A549 (cell line): Measurements from ENCODE around the gene LBHD1. TPM values are rescaled to one million over a fixed set of nuclear protein-coding genes. Genes with fewer than 3 reads are reported as not detected.

Source experiments
- ATAC-seq, 2 experiments: fragments of 200-7000 bp in 1 of 2; fragments of >200 bp in 1 of 2; cut with Nextera tagmentation in 1 of 2; cut with Tn5 transposase in 1 of 2; 3 replicates each; pipeline versions ENCODE4 v1.8.0 to v1.9.1; 2018 to 2020; ENCODE audit warnings: mild to moderate bottlenecking in 1 of 2, moderate library complexity in 1 of 2
- CTCF ChIA-PET: fragments of 300-600 bp; sonication (Branson Sonifier 250); formaldehyde crosslinking; extraction: SDS; loops from one replicate; lab custom pipeline; 2021; ENCODE audit warnings: antibody characterized with exemption, inconsistent platforms; lab: Yijun Ruan, JAX
- POLR2A ChIA-PET: fragments of 350-600 bp; formaldehyde crosslinking; extraction: SDS; loops from one replicate; lab custom pipeline; 2021; ENCODE audit warnings: antibody characterized with exemption, inconsistent platforms; lab: Yijun Ruan, JAX
- DNase-seq, 2 experiments: peaks; one replicate each; pipeline versions ENCODE4 v3.0.0 to v3.0.0-alpha.2; 2011 to 2016; ENCODE audit warnings: low read depth in 1 of 2, low spot score in 1 of 2
- FAIRE-seq: peaks from 2 replicates; lab custom pipeline; 2011; peaks lifted over from hg19 to GRCh38; lab: Jason Lieb, UNC
- H3K27ac ChIP-seq, 2 experiments: fragments of >200 bp; sonication (Bioruptor Twin); formaldehyde crosslinking; 3 replicates each; pipeline ENCODE4 v1.5.1; 2016 to 2017
- H3K4me1 ChIP-seq: fragments of >200 bp; sonication (Bioruptor Twin); formaldehyde crosslinking; 3 replicates; pipeline ENCODE4 v1.6.1; 2016
- H3K4me2 ChIP-seq: fragments of >200 bp; sonication (Bioruptor Twin); formaldehyde crosslinking; 3 replicates; pipeline ENCODE4 v1.6.1; 2016
- H3K4me3 ChIP-seq: fragments of >200 bp; sonication (Bioruptor Twin); formaldehyde crosslinking; 3 replicates; pipeline ENCODE4 v1.5.1; 2016
- H3K9me3 ChIP-seq: fragments of >200 bp; sonication (Bioruptor Twin); formaldehyde crosslinking; 3 replicates; pipeline ENCODE4 v1.6.1; 2016
- BHLHE40 ChIP-seq: IDR thresholded peaks from 2 replicates; pipeline ENCODE4 v1.6.1; 2012; ENCODE audit warnings: low read depth, low read length, inconsistent platforms
- CBX2 ChIP-seq: fragments of 200-600 bp; sonication (generic); IDR thresholded peaks from 2 replicates; pipeline ENCODE4 v1.6.1; 2016; ENCODE audit warnings: low read depth, mild to moderate bottlenecking, borderline replicate concordance
- CEBPB ChIP-seq, 2 experiments: fragments of >200 bp in 1 of 2; sonication (Bioruptor Twin) in 1 of 2; formaldehyde crosslinking in 1 of 2; IDR thresholded peaks; 2 replicates each; pipeline ENCODE4 v1.6.1; 2012 to 2016
- CHD4 ChIP-seq: fragments of 200-600 bp; sonication (generic); IDR thresholded peaks from 2 replicates; pipeline ENCODE4 v1.6.1; 2016; ENCODE audit warnings: antibody characterized with exemption, mild to moderate bottlenecking, borderline replicate concordance
- CTCF ChIP-seq: fragments of >200 bp; sonication (Bioruptor Twin); formaldehyde crosslinking; IDR thresholded peaks from 3 replicates; pipeline ENCODE4 v1.5.1; 2016
- E2F6 ChIP-seq: IDR thresholded peaks from 2 replicates; pipeline ENCODE4 v1.6.1; 2012; ENCODE audit warnings: low read depth, borderline replicate concordance
- EHMT2 ChIP-seq: fragments of 200-600 bp; sonication (generic); IDR thresholded peaks from 2 replicates; pipeline ENCODE4 v1.6.1; 2016; ENCODE audit warnings: antibody characterized with exemption, low read depth, mild to moderate bottlenecking, moderate library complexity
- ELK1 ChIP-seq: fragments of 150-350 bp; IDR thresholded peaks from 2 replicates; pipeline ENCODE4 v1.6.1; 2014; ENCODE audit warnings: low read depth, mild to moderate bottlenecking, low read length
- JUNB ChIP-seq: fragments of >200 bp; sonication (Bioruptor Twin); formaldehyde crosslinking; IDR thresholded peaks from 2 replicates; pipeline ENCODE4 v1.6.1; 2016
- MAZ ChIP-seq: fragments of 150-350 bp; IDR thresholded peaks from 2 replicates; pipeline ENCODE4 v1.6.1; 2014; ENCODE audit warnings: antibody characterized with exemption, low read depth, low read length, borderline replicate concordance
- NFE2L2 ChIP-seq: fragments of 150-350 bp; conservative IDR thresholded peaks from 2 replicates; pipeline ENCODE4 v1.6.1; 2014; ENCODE audit warnings: low read length
- NPAS2 ChIP-seq: fragments of 250-450 bp; sonication (Bioruptor Pico); IDR thresholded peaks from 2 replicates; pipeline ENCODE4 v1.8.0; 2022; ENCODE audit warnings: mild to moderate bottlenecking, moderate library complexity, borderline replicate concordance
- NR3C1 ChIP-seq: fragments of >200 bp; sonication (Bioruptor Twin); formaldehyde crosslinking; IDR thresholded peaks from 3 replicates; pipeline ENCODE4 v1.6.1; 2017
- PBX3 ChIP-seq: IDR thresholded peaks from 2 replicates; pipeline ENCODE4 v1.6.1; 2012
- POLR2A ChIP-seq: IDR thresholded peaks from 2 replicates; pipeline ENCODE4 v1.6.1; 2012; ENCODE audit warnings: mild to moderate bottlenecking, low read length
- POLR2AphosphoS2 ChIP-seq: conservative IDR thresholded peaks from 2 replicates; pipeline ENCODE4 v1.6.1; 2012; ENCODE audit warnings: low read length, improper control_type of control experiment, inconsistent platforms
- RAD21 ChIP-seq, 2 experiments: fragments of >200 bp in 1 of 2; sonication (Bioruptor Twin) in 1 of 2; formaldehyde crosslinking in 1 of 2; IDR thresholded peaks in 1 of 2; conservative IDR thresholded peaks in 1 of 2; 2 replicates in 1 of 2; 3 replicates in 1 of 2; pipeline ENCODE4 v1.6.1; 2012 to 2018; ENCODE audit warnings: inconsistent platforms in 1 of 2
- RFX5 ChIP-seq: fragments of 450-650 bp; IDR thresholded peaks from 2 replicates; pipeline ENCODE4 v1.7.1; 2014; ENCODE audit warnings: antibody characterized with exemption, mild to moderate bottlenecking, moderate library complexity
- TFCP2L1 ChIP-seq: fragments of 250-450 bp; sonication (Bioruptor Pico); IDR thresholded peaks from 2 replicates; pipeline ENCODE4 v1.5.0; 2021; ENCODE audit warnings: mild to moderate bottlenecking
- ZSCAN20 ChIP-seq: fragments of 250-450 bp; sonication (Bioruptor Pico); IDR thresholded peaks from 2 replicates; pipeline ENCODE4 v1.8.0; 2022; ENCODE audit warnings: mild to moderate bottlenecking, moderate library complexity
- WGBS: methylation state at CpG from one replicate; pipeline ENCODE4 v1.1.6; 2017; ENCODE audit errors: missing lambda C conversion rate; 5-methylcytosine and 5-hydroxymethylcytosine counted together
- polyA plus RNA-seq, 4 experiments: library from polyadenylated mRNA; depleted of rRNA in 3 of 4; stranded (reverse); fragments of >200 nt; fragmentation: RNase III in 1 of 4; extraction: RNeasy Plus Mini Kit Qiagen cat#74134 plus additional on column Dnase treatment in 1 of 4; gene quantifications; 2 replicates in 3 of 4; 3 replicates in 1 of 4; pipeline ENCODE4 v1.2.3, GENCODE V29; 2011 to 2017

Gene LBHD1
- polyA plus RNA-seq, 2 of the 4 experiments (the other 2 are of a cell fraction), result 4.1 to 6.8 TPM

- no peak for FAIRE-seq
- peak overlapping the region; percentile 67 for H3K4me2 ChIP-seq
- H3K4me1 ChIP-seq, result peaks cover 49% of the 10 kb centered on the region
- no peaks in the 10 kb centered on the region for H3K9me3 ChIP-seq
- H3K4me3 ChIP-seq, result no peak overlapping the region
- ChIA-PET POLR2A (interaction anchor here (3.5 to 3.6 kb wide), 2 partner anchors 15 to 41 kb away, joined by 15 to 28 read pairs; partner anchors contain the start of genes HNRNPUL2, TTC9C and ZBTB3), CTCF (interaction anchor here (1.0 to 1.6 kb wide), 3 partner anchors 11 to 74 kb away, joined by 3 to 8 read pairs (median 3); partner anchors contain the start of gene HNRNPUL2)
- no peak for TF ChIP-seq NPAS2 (CRISPR knock-in tag)
- no peak for TF ChIP-seq ZSCAN20 (CRISPR knock-in tag)
- TF ChIP-seq E2F6, result no peak
- TF ChIP-seq CTCF, result no peak
- TF ChIP-seq, all 56 proteins: peak for 0
- DNase-seq, result no peak
- H3K27ac ChIP-seq, result peak overlapping the region; percentile 6 to 80; a peak in 3 of 6 replicates
- ATAC-seq, result no peak
- WGBS, result 90% methylated on average over 6 of the region's 6 CpGs
Measured at GRCh38 chr11:62712276-62712812, 40.3 kb upstream of the LBHD1 start.

- Histone ChIP-seq H3K4me2 (peak overlapping the region; percentile 89), H3K9me3 (no peaks in the 10 kb centered on the region), H3K4me3 (peak overlapping the region; percentile 41), H3K27ac (peak overlapping the region; percentile 79 to 91)
- DNase-seq (no peak), FAIRE-seq (no peak)
- POLR2A ChIA-PET, result interaction anchor here (1.0 to 6.1 kb wide), 12 partner anchors 8 to 131 kb away, joined by 3 to 64 read pairs (median 5); partner anchors contain the start of genes B3GAT3, C11orf98, CSKMT and HNRNPUL2
- TF ChIP-seq PBX3 (no peak), BHLHE40 (no peak), E2F6 (no peak), CTCF (no peak), RFX5 (no peak), POLR2AphosphoS2 (no peak), NFE2L2 (no peak), POLR2A (no peak), ELK1 (no peak), CHD4 (no peak), JUNB (no peak), CBX2 (no peak), CEBPB (IDR thresholded peaks at IDR 0.05) (no peak), NR3C1 (no peak), TFCP2L1 (CRISPR knock-in tag) (no peak), EHMT2 (no peak), MAZ (no peak), RAD21 (conservative IDR thresholded peaks at IDR 0.05 in 1 of 2, IDR thresholded peaks at IDR 0.05 in 1 of 2) (no peak)
- TF ChIP-seq, all 56 proteins: peak for 0
- H3K4me1 ChIP-seq, result peaks cover 56% of the 10 kb centered on the region
- 0 out of 6 replicates have a peak, but pooled peaks of 1 of the 2 experiments have one; percentile 0 for ATAC-seq
- WGBS, result 86% methylated on average over 7 of the region's 7 CpGs
- CTCF ChIA-PET, result interaction anchor here (1.2 to 5.3 kb wide), 5 partner anchors 15 to 330 kb away, joined by 3 to 37 read pairs (median 9); partner anchors contain the start of gene TMEM179B
Measured at GRCh38 chr11:62710001-62710345, 37.9 kb upstream of the LBHD1 start.
